Thoracic aorta (tissue), 2 donors: ENCODE measurements around the gene KDM7A. TPM values are rescaled to one million over a fixed set of nuclear protein-coding genes. Genes with fewer than 3 reads are reported as not detected.

Source experiments
- ATAC-seq: fragments of 150-250 bp; one replicate; pipeline ENCODE4 v1.8.0; 2017; ENCODE audit warnings: low read depth; ENCODE audit not compliant: insufficient number of reproducible peaks, low FRiP score
- DNase-seq: peaks from one replicate; pipeline ENCODE4 v3.0.0-alpha.2; 2020; ENCODE audit warnings: low spot score
- H3K27ac ChIP-seq, 2 donors: fragments of 200-600 bp; sonication (generic); 1 replicate in 1 of 2; 2 replicates in 1 of 2; pipeline ENCODE4 v1.5.1; 2016; ENCODE audit warnings: mild to moderate bottlenecking in 2 of 2, moderate library complexity in 2 of 2
- H3K27me3 ChIP-seq: fragments of 200-600 bp; sonication (generic); replicated peaks from 2 replicates; pipeline ENCODE4 v1.6.0; 2016; ENCODE audit warnings: mild to moderate bottlenecking; ENCODE audit not compliant: insufficient read depth
- H3K36me3 ChIP-seq: fragments of 200-600 bp; sonication (generic); one replicate; pipeline ENCODE4 v1.5.1; 2016
- H3K4me1 ChIP-seq, 2 donors: fragments of 200-600 bp; sonication (generic); 1 replicate in 1 of 2; 2 replicates in 1 of 2; pipeline versions ENCODE4 v1.5.1 to v1.6.0; 2016; ENCODE audit warnings: low read depth in 2 of 2, mild to moderate bottlenecking in 1 of 2; ENCODE audit not compliant: control insufficient read depth in 1 of 2
- H3K4me3 ChIP-seq: fragments of 200-600 bp; sonication (generic); 2 replicates; pipeline ENCODE4 v1.5.1; 2016; ENCODE audit warnings: mild to moderate bottlenecking
- H3K9me3 ChIP-seq: fragments of 200-600 bp; sonication (generic); 2 replicates; pipeline ENCODE4 v1.5.1; 2016
- CTCF ChIP-seq: fragments of 200-600 bp; sonication (generic); IDR thresholded peaks from one replicate; pipeline ENCODE4 v1.5.1; 2019; ENCODE audit warnings: antibody characterized with exemption
- total RNA-seq, 2 donors: library from RNA; depleted of rRNA; stranded (reverse); fragments of >200 nt; gene quantifications; one replicate each; pipeline versions ENCODE4 v1.1.0 to v1.2.3, GENCODE V29; 2016

The KDM7A gene
- total RNA-seq, 2 donors from 2014 or later = 27.9 to 42.7 TPM

- H3K27me3 ChIP-seq = no peaks in the 10 kb centered on the region
- no peaks in the 10 kb centered on the region for H3K9me3 ChIP-seq
- H3K4me1 ChIP-seq = no peaks in the 10 kb centered on the region
- ATAC-seq (no peak), DNase-seq (no peak)
- no peak overlapping the region for H3K4me3 ChIP-seq
- no peak for TF ChIP-seq CTCF
- H3K36me3 ChIP-seq = no peaks in the 10 kb centered on the region
- H3K27ac ChIP-seq = no peak overlapping the region
Observed at GRCh38 chr7:140214075-140214684, 37.4 kb upstream of the KDM7A start.

- no peak overlapping the region for H3K27ac ChIP-seq
- ATAC-seq = no peak
Observed at GRCh38 chr7:140213684-140214074, 36.9 kb upstream of the KDM7A start.

GRCh38 chr7:140212100-140212881, 35.5 kb upstream of the KDM7A start:
- H3K27me3 ChIP-seq = no peaks in the 10 kb centered on the region
- no peaks in the 10 kb centered on the region for H3K36me3 ChIP-seq
- ATAC-seq (no peak), DNase-seq (no peak)
- no peaks in the 10 kb centered on the region for H3K9me3 ChIP-seq
- H3K4me3 ChIP-seq = no peak overlapping the region
- H3K4me1 ChIP-seq = no peaks in the 10 kb centered on the region
- H3K27ac ChIP-seq = no peak overlapping the region
- TF ChIP-seq CTCF = no peak

More at GRCh38 chr7:140213684-140214074, 36.9 kb upstream of the KDM7A start:
- no peaks in the 10 kb centered on the region for H3K9me3 ChIP-seq
- no peaks in the 10 kb centered on the region for H3K36me3 ChIP-seq
- no peaks in the 10 kb centered on the region for H3K27me3 ChIP-seq
- H3K4me1 ChIP-seq = no peaks in the 10 kb centered on the region
- H3K4me3 ChIP-seq = no peak overlapping the region
- no peak for DNase-seq
- TF ChIP-seq CTCF = no peak

- H3K27me3 ChIP-seq = no peaks in the 10 kb centered on the region
- no peak for DNase-seq
- no peak for TF ChIP-seq CTCF
- no peaks in the 10 kb centered on the region for H3K36me3 ChIP-seq
- no peak overlapping the region for H3K27ac ChIP-seq
- no peaks in the 10 kb centered on the region for H3K4me1 ChIP-seq
- no peaks in the 10 kb centered on the region for H3K9me3 ChIP-seq
- H3K4me3 ChIP-seq = no peak overlapping the region
- ATAC-seq = no peak
Observed at GRCh38 chr7:140211698-140212097, 34.9 kb upstream of the KDM7A start.

- ATAC-seq = no peak
Observed at GRCh38 chr7:140209866-140210609, 33.3 kb upstream of the KDM7A start.

More at GRCh38 chr7:140209866-140210609, 33.3 kb upstream of the KDM7A start:
- no peak for DNase-seq
- H3K27ac ChIP-seq = no peak overlapping the region
- no peaks in the 10 kb centered on the region for H3K4me1 ChIP-seq
- no peaks in the 10 kb centered on the region for H3K36me3 ChIP-seq
- no peak overlapping the region for H3K4me3 ChIP-seq
- TF ChIP-seq CTCF = no peak
- no peaks in the 10 kb centered on the region for H3K9me3 ChIP-seq
- no peaks in the 10 kb centered on the region for H3K27me3 ChIP-seq
